Amniotic epithelial cell (primary cell): ENCODE results near the gene LMO7.
A peak's percentile ranks its signal among the peaks of the same experiment; 100 is the strongest.

Experiments
- DNase-seq: peaks from one replicate; pipeline ENCODE4 v3.0.0-alpha.2; 2010; ENCODE audit warnings: low read depth

Gene LMO7

GRCh38 chr13:75896271-75896670 is 260.1 kb downstream of the LMO7 start:
- DNase-seq = peak; percentile 13

GRCh38 chr13:75897386-75897785 is 261.3 kb downstream of the LMO7 start:
- no peak for DNase-seq

- DNase-seq = no peak
Measured at GRCh38 chr13:75901501-75901900, 265.4 kb downstream of the LMO7 start.

- no peak for DNase-seq
Measured at GRCh38 chr13:75902166-75903104, 266.3 kb downstream of the LMO7 start.

GRCh38 chr13:75904012-75904411 is 267.9 kb downstream of the LMO7 start:
- no peak for DNase-seq

GRCh38 chr13:75906315-75906714 is 270.2 kb downstream of the LMO7 start:
- DNase-seq = peak; percentile 3

GRCh38 chr13:75907044-75907443 is 270.9 kb downstream of the LMO7 start:
- no peak for DNase-seq

GRCh38 chr13:75908141-75908540 is 272.0 kb downstream of the LMO7 start:
- no peak for DNase-seq
